ENCODE results near the gene ZBTB25. TPM values are rescaled to one million over a fixed set of nuclear protein-coding genes. Genes with fewer than 3 reads are reported as not detected.

Gene ZBTB25
- total and polyA plus RNA-seq, 10 of the 15 experiments (the other 5 are each of a cell fraction or from before 2014, with no cell fraction given) = 4.1 to 33.9 (median 9.7) TPM

DNA sequence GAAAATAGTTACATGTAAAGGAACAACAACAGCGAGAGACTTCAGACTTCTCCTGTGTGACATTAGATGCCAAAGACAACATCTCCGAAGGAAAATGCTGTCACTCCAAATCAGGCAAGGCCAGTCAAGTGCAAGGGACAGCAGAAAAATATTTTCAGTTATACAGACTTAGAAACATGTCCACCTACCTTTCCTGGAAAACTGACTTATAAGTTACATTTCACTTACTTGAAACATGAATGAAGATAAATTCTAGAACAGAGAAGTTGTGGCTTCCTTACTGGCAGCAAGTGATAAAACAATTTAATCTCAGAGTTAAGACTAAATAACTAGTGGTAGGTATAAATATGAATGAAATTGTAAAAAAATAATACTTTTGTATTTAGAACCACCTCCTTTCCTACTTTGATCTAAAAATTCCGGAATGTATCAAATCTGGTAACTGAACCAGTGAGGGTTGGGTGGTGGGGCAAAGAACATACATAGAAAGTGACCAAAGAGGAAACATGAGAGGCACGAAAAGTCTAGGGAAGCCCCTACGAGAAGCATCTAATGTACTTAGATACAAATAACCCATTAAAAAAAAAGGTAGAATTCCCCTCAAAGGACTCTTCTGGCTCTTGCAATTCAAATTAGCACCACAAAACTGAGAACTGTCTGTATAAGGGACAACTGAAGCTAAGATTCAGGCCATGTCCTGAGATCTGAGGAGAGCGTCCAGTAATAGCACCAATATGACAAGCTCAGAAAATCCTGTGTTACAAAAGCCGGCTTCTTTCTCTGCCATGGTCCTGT, 94.3 kb downstream of the ZBTB25 start (continued):
- no peak for TF ChIP-seq E4F1 (IDR thresholded peaks at IDR 0.05; ENCODE audit: borderline replicate concordance, partially characterized antibody)
- TF ChIP-seq LARP7 (IDR thresholded peaks at IDR 0.05) = no peak
- TF ChIP-seq TARDBP (IDR thresholded peaks at IDR 0.05; ENCODE audit: borderline replicate concordance) = no peak
- TF ChIP-seq SUPT20H (IDR thresholded peaks at IDR 0.05; ENCODE audit: borderline replicate concordance, control insufficient read depth, low read depth, low read length) = no peak
- no peak for TF ChIP-seq CHD1 (IDR thresholded peaks at IDR 0.05; ENCODE audit: low read depth, low read length)
- TF ChIP-seq TCF3 (IDR thresholded peaks at IDR 0.05; ENCODE audit: borderline replicate concordance, insufficient read depth, low read depth, low read length) = no peak
- no peak for TF ChIP-seq REST (IDR thresholded peaks at IDR 0.05; ENCODE audit: low read depth, low read length)
- TF ChIP-seq, protein P1, sequence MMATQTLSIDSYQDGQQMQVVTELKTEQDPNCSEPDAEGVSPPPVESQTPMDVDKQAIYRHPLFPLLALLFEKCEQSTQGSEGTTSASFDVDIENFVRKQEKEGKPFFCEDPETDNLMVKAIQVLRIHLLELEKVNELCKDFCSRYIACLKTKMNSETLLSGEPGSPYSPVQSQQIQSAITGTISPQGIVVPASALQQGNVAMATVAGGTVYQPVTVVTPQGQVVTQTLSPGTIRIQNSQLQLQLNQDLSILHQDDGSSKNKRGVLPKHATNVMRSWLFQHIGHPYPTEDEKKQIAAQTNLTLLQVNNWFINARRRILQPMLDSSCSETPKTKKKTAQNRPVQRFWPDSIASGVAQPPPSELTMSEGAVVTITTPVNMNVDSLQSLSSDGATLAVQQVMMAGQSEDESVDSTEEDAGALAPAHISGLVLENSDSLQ (IDR thresholded peaks at IDR 0.05) = peak; percentile 37; the same call in 1 of the 2 replicates
- no peak for TF ChIP-seq BMI1 (IDR thresholded peaks at IDR 0.05; ENCODE audit: borderline replicate concordance)
- TF ChIP-seq, protein P2, sequence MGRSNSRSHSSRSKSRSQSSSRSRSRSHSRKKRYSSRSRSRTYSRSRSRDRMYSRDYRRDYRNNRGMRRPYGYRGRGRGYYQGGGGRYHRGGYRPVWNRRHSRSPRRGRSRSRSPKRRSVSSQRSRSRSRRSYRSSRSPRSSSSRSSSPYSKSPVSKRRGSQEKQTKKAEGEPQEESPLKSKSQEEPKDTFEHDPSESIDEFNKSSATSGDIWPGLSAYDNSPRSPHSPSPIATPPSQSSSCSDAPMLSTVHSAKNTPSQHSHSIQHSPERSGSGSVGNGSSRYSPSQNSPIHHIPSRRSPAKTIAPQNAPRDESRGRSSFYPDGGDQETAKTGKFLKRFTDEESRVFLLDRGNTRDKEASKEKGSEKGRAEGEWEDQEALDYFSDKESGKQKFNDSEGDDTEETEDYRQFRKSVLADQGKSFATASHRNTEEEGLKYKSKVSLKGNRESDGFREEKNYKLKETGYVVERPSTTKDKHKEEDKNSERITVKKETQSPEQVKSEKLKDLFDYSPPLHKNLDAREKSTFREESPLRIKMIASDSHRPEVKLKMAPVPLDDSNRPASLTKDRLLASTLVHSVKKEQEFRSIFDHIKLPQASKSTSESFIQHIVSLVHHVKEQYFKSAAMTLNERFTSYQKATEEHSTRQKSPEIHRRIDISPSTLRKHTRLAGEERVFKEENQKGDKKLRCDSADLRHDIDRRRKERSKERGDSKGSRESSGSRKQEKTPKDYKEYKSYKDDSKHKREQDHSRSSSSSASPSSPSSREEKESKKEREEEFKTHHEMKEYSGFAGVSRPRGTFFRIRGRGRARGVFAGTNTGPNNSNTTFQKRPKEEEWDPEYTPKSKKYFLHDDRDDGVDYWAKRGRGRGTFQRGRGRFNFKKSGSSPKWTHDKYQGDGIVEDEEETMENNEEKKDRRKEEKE (IDR thresholded peaks at IDR 0.05) = no peak
- TF ChIP-seq NBN (IDR thresholded peaks at IDR 0.05) = no peak
- TF ChIP-seq FOS (IDR thresholded peaks at IDR 0.05; ENCODE audit: borderline replicate concordance, extremely low read depth, insufficient read length) = no peak
- TF ChIP-seq BACH1 (IDR thresholded peaks at IDR 0.05; ENCODE audit: borderline replicate concordance) = no peak

Measured in GM12878 (cell line).